K562 (cell line): ENCODE data around the gene VWF.

Experiments used
- ATF7 ChIP-seq: fragments of 450-650 bp; IDR thresholded peaks from 2 replicates; pipeline ENCODE4 v1.7.1; 2014; ENCODE audit warnings: mild to moderate bottlenecking, moderate library complexity
- BCOR ChIP-seq: fragments of 450-650 bp; IDR thresholded peaks from 2 replicates; pipeline ENCODE4 v1.6.1; 2016
- BHLHE40 ChIP-seq: IDR thresholded peaks from 2 replicates; pipeline ENCODE4 v1.6.1; 2011; ENCODE audit warnings: low read length, improper control_type of control experiment
- CTCF ChIP-seq, 3 experiments: IDR thresholded peaks in 2 of 3; conservative IDR thresholded peaks in 1 of 3; 2 replicates each; pipeline ENCODE4 v1.5.1; 2011 to 2012; ENCODE audit warnings: low read length in 3 of 3, mild to moderate bottlenecking in 3 of 3, control low read depth in 2 of 3, improper control_type of control experiment in 1 of 3, inconsistent platforms in 1 of 3, low read depth in 1 of 3, mixed read lengths in 1 of 3, moderate library complexity in 1 of 3; ENCODE audit not compliant: insufficient read depth in 2 of 3
- EP300 ChIP-seq: IDR thresholded peaks from 2 replicates; pipeline ENCODE4 v1.6.1; 2012; ENCODE audit warnings: low read length, improper control_type of control experiment
- HMGXB4 ChIP-seq: sonication (generic); formaldehyde crosslinking; IDR thresholded peaks from 2 replicates; pipeline ENCODE4 v1.8.1; 2023; ENCODE audit warnings: mild to moderate bottlenecking, missing genetic modification reagents
- SMC3 ChIP-seq: conservative IDR thresholded peaks from 2 replicates; pipeline ENCODE4 v1.6.1; 2011; ENCODE audit warnings: low read depth, low read length, improper control_type of control experiment; ENCODE audit not compliant: insufficient read depth
- TF ChIP-seq, protein P1 (sequence below): sonication (generic); formaldehyde crosslinking; IDR thresholded peaks from 2 replicates; pipeline ENCODE4 v1.8.0; 2023; ENCODE audit warnings: mild to moderate bottlenecking, missing genetic modification reagents
- TF ChIP-seq, protein P2 (sequence below): sonication (generic); formaldehyde crosslinking; IDR thresholded peaks from 2 replicates; pipeline ENCODE4 v1.5.0; 2020; ENCODE audit warnings: missing genetic modification reagents

DNA sequence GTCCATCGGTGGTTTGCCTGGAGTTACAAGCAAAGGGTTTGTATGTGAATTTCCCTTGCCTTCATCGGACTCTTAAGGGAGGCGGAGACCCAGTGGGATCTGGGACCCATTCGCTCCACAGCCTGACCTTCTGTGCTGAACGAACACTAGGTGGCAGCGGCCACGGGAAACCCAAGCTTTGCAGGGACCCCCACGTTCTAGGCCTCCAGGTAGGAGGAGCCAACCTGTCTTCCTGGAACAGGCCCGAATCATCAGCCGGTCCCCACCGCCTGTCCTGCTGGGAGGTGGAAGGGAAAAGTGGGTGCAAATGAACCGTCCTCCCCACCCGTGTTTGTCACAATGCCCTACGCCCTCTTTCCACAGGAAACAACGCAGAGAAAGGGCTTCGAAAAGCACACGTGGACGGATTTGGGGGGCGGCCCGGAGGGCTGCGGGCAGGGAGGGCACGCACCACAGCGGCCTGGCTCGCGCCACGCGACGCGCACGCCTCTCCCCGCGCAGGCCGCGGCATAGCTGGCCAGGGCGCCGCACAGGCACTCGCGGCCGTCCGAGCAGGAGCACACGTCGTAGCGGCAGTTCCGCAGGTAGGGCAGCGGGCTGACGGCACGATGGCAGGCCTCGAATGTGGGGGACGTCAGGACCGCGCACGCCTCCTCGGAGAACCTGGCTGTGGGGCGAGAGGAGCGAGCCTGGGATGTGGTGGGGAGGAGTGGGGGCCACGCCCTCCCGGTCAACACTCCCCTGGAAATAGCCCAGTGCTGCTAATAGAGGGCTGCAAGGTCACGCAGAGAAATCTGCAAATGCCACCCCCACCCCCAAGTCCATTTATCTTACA is 67.8 kb downstream of the VWF start:
- TF ChIP-seq, protein P1, sequence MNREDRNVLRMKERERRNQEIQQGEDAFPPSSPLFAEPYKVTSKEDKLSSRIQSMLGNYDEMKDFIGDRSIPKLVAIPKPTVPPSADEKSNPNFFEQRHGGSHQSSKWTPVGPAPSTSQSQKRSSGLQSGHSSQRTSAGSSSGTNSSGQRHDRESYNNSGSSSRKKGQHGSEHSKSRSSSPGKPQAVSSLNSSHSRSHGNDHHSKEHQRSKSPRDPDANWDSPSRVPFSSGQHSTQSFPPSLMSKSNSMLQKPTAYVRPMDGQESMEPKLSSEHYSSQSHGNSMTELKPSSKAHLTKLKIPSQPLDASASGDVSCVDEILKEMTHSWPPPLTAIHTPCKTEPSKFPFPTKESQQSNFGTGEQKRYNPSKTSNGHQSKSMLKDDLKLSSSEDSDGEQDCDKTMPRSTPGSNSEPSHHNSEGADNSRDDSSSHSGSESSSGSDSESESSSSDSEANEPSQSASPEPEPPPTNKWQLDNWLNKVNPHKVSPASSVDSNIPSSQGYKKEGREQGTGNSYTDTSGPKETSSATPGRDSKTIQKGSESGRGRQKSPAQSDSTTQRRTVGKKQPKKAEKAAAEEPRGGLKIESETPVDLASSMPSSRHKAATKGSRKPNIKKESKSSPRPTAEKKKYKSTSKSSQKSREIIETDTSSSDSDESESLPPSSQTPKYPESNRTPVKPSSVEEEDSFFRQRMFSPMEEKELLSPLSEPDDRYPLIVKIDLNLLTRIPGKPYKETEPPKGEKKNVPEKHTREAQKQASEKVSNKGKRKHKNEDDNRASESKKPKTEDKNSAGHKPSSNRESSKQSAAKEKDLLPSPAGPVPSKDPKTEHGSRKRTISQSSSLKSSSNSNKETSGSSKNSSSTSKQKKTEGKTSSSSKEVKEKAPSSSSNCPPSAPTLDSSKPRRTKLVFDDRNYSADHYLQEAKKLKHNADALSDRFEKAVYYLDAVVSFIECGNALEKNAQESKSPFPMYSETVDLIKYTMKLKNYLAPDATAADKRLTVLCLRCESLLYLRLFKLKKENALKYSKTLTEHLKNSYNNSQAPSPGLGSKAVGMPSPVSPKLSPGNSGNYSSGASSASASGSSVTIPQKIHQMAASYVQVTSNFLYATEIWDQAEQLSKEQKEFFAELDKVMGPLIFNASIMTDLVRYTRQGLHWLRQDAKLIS (CRISPR knock-in tag) = no peak
- TF ChIP-seq EP300 (no peak), BCOR (no peak), BHLHE40 (no peak), ATF7 (no peak), HMGXB4 (CRISPR knock-in tag) (no peak), SMC3 (no peak), CTCF (IDR thresholded peaks at IDR 0.05 in 2 of 3, conservative IDR thresholded peaks at IDR 0.05 in 1 of 3; ENCODE audit: insufficient read depth in 2 of 3, low read depth in 1 of 3, low read length in 3 of 3) (peak in 1 of 3 experiments; percentile 18; a peak in 1 of 6 replicates)
- TF ChIP-seq, protein P2, sequence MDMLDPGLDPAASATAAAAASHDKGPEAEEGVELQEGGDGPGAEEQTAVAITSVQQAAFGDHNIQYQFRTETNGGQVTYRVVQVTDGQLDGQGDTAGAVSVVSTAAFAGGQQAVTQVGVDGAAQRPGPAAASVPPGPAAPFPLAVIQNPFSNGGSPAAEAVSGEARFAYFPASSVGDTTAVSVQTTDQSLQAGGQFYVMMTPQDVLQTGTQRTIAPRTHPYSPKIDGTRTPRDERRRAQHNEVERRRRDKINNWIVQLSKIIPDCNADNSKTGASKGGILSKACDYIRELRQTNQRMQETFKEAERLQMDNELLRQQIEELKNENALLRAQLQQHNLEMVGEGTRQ (CRISPR knock-in tag) = no peak
